KOPT-K1 (cell line): ENCODE data around the gene PSKH1.
"Not testable (repeated sequence)": the region's sequence is repeated elsewhere in the genome, so short reads cannot be mapped to it uniquely, and the experiment has no call there.

Experiments used
- H3K27ac ChIP-seq: fragments of 200-600 bp; sonication (generic); 2 replicates; pipeline ENCODE4 v1.5.1; 2016; ENCODE audit warnings: antibody characterized with exemption, mild to moderate bottlenecking, low read depth, low read length; ENCODE audit not compliant: poor library complexity, severe bottlenecking
- H3K36me3 ChIP-seq: fragments of 200-600 bp; sonication (generic); 2 replicates; pipeline ENCODE4 v1.5.1; 2017; ENCODE audit warnings: antibody characterized with exemption, mild to moderate bottlenecking, low read length, moderate library complexity; ENCODE audit not compliant: insufficient read depth
- H3K9me3 ChIP-seq: fragments of 200-600 bp; sonication (generic); 2 replicates; pipeline ENCODE4 v1.5.1; 2017; ENCODE audit warnings: antibody characterized with exemption, low read length, mild to moderate bottlenecking; ENCODE audit not compliant: insufficient read depth, poor library complexity, severe bottlenecking

The PSKH1 gene

GRCh38 chr16:67860589-67861398 lies 32.3 kb upstream of the PSKH1 start:
- H3K9me3 ChIP-seq = no peaks in the 10 kb centered on the region
- peaks cover 76% of the 10 kb centered on the region for H3K36me3 ChIP-seq
- no peak overlapping the region for H3K27ac ChIP-seq

- H3K9me3 ChIP-seq = no peaks in the 10 kb centered on the region
- H3K27ac ChIP-seq = no peak overlapping the region
- H3K36me3 ChIP-seq = peaks cover 84% of the 10 kb centered on the region
These were observed 31.2 kb upstream of the PSKH1 start for GRCh38 chr16:67861877-67862276.

- Histone ChIP-seq H3K36me3 (peaks cover 87% of the 10 kb centered on the region), H3K27ac (no peak overlapping the region), H3K9me3 (no peaks in the 10 kb centered on the region)
These were observed 30.2 kb upstream of the PSKH1 start for GRCh38 chr16:67862623-67863583.

GRCh38 chr16:67864044-67864443 lies 29.0 kb upstream of the PSKH1 start:
- peaks cover 90% of the 10 kb centered on the region for H3K36me3 ChIP-seq
- H3K9me3 ChIP-seq, H3K27ac ChIP-seq: not testable (repeated sequence)

- Histone ChIP-seq H3K36me3 (peaks cover 96% of the 10 kb centered on the region), H3K9me3 (no peaks in the 10 kb centered on the region), H3K27ac (no peak overlapping the region)
These were observed 28.5 kb upstream of the PSKH1 start for GRCh38 chr16:67864594-67864993.

- H3K27ac ChIP-seq = no peak overlapping the region
- H3K9me3 ChIP-seq = no peaks in the 10 kb centered on the region
- peaks cover 99% of the 10 kb centered on the region for H3K36me3 ChIP-seq
These were observed 27.7 kb upstream of the PSKH1 start for GRCh38 chr16:67865318-67865717.

- Histone ChIP-seq H3K9me3 (no peaks in the 10 kb centered on the region), H3K36me3 (peaks cover 88% of the 10 kb centered on the region), H3K27ac (no peak overlapping the region)
These were observed 24.8 kb upstream of the PSKH1 start for GRCh38 chr16:67868290-67868689.

GRCh38 chr16:67869653-67870052 lies 23.4 kb upstream of the PSKH1 start:
- Histone ChIP-seq H3K27ac (no peak overlapping the region), H3K36me3 (peaks cover 74% of the 10 kb centered on the region), H3K9me3 (no peaks in the 10 kb centered on the region)

GRCh38 chr16:67871256-67871655 lies 21.8 kb upstream of the PSKH1 start:
- H3K36me3 ChIP-seq = peaks cover 72% of the 10 kb centered on the region
- no peak overlapping the region for H3K27ac ChIP-seq
- H3K9me3 ChIP-seq = no peaks in the 10 kb centered on the region

- H3K27ac ChIP-seq = peak overlapping the region; percentile 85
- H3K9me3 ChIP-seq = no peaks in the 10 kb centered on the region
- peaks cover 72% of the 10 kb centered on the region for H3K36me3 ChIP-seq
These were observed 20.9 kb upstream of the PSKH1 start for GRCh38 chr16:67872131-67872630.

GRCh38 chr16:67872631-67873434 lies 20.2 kb upstream of the PSKH1 start, which contains the start of gene EDC4:
Gene EDC4 (plus strand): TSS chr16:67873052. CDS start chr16:67873262, 210 bp downstream.
- H3K9me3 ChIP-seq = no peaks in the 10 kb centered on the region
- H3K36me3 ChIP-seq = peaks cover 72% of the 10 kb centered on the region
- H3K27ac ChIP-seq = peak within 1 kb of the TSS; percentile 85

GRCh38 chr16:67873435-67874370 lies 19.4 kb upstream of the PSKH1 start:
- H3K36me3 ChIP-seq = peaks cover 72% of the 10 kb centered on the region
- no peaks in the 10 kb centered on the region for H3K9me3 ChIP-seq
- H3K27ac ChIP-seq = peak overlapping the region; percentile 85

- peak overlapping the region; percentile 85 for H3K27ac ChIP-seq
- no peaks in the 10 kb centered on the region for H3K9me3 ChIP-seq
- H3K36me3 ChIP-seq = peaks cover 72% of the 10 kb centered on the region
These were observed 18.7 kb upstream of the PSKH1 start for GRCh38 chr16:67874372-67874771.

- no peaks in the 10 kb centered on the region for H3K9me3 ChIP-seq
- H3K36me3 ChIP-seq = peaks cover 75% of the 10 kb centered on the region
- H3K27ac ChIP-seq = no peak overlapping the region
These were observed 16.0 kb upstream of the PSKH1 start for GRCh38 chr16:67877064-67877463.
